ENCODE results near the gene ATG14.
"Not testable (repeated sequence)": the region's sequence is repeated elsewhere in the genome, so short reads cannot be mapped to it uniquely, and the experiment has no call there.

The ATG14 gene, protein sequence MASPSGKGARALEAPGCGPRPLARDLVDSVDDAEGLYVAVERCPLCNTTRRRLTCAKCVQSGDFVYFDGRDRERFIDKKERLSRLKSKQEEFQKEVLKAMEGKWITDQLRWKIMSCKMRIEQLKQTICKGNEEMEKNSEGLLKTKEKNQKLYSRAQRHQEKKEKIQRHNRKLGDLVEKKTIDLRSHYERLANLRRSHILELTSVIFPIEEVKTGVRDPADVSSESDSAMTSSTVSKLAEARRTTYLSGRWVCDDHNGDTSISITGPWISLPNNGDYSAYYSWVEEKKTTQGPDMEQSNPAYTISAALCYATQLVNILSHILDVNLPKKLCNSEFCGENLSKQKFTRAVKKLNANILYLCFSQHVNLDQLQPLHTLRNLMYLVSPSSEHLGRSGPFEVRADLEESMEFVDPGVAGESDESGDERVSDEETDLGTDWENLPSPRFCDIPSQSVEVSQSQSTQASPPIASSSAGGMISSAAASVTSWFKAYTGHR

DNA sequence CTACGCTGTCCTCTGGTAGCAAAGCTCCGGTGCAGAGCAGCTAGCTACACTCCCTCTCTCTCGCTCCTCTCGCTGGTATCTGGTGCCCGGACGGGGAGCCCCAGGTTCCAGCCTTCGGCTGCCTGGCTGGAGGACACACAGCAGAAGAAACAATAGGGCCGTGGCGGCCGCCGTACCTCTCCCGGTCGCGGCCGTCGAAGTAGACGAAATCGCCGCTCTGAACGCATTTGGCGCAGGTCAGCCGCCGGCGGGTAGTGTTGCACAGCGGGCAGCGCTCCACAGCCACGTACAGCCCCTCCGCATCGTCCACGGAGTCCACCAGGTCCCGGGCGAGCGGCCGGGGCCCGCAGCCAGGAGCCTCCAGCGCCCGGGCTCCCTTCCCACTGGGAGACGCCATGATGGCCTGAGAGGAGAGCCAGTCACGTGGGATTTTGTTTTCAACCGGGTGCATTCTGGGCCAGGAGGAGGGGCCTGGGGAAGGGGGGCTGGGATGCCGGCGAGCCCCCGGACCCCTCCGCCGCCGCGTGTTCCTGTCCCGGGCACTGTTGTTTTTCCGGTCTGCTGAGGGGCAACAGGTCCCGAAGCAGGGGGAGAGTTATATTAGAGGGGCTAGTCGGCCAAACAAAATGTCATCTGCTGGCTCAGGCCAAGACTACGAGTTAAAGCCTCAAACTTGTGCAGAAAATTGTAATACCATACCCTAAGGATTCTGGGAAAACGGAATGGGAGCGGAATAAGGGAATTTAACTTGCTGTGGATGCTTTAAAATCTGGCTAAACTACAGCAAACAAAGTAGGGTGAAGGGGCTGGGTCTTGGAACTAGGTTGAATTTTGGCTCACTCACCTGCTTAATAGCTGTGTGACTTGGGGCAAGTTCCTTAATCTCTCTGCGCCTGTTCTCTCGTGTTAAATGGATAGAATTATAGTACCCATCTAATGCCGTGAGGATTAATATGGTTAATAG lies at the start of gene ATG14:
ATG14 (minus strand) TSS at position 405 of the 964 bp plus-strand sequence; CDS start at position 397, 8 bp downstream.
- no peak for DNase-seq (ENCODE audit: low read depth)

DNA sequence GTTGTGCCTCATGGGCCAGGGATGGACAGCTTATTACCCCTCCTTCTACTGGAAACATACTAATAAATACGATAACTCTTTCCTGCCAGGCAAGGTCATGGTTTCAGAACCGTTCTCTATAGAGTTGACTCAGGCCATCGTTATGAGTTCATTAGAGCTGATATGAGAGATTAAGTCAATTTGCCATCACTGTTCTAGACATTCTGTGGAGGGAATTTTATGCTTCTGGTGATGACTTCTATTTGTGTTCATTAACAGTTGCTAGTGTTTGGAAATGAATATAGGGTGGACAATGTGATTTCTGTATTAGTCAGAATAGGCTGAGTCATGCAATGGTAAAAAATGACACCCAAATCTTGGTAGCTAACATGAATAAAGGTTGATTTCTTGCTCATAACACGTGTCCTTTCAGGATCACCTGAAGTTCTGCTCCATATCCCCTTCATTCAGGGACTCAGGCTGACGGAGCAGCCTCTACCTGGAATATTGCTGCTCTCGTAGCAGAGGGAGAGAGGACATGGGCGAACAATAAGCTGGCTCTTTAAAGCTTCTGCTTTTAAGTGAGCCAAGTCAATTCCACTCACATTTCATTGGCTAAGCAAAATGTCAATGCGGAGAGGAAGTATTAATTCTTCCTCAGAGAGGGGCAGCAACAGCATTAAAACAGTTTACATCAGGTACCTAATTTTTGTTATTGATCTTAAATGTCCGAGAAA lies 47.3 kb upstream of the ATG14 start:
- DNase-seq (ENCODE audit: low read depth) = no peak

DNA sequence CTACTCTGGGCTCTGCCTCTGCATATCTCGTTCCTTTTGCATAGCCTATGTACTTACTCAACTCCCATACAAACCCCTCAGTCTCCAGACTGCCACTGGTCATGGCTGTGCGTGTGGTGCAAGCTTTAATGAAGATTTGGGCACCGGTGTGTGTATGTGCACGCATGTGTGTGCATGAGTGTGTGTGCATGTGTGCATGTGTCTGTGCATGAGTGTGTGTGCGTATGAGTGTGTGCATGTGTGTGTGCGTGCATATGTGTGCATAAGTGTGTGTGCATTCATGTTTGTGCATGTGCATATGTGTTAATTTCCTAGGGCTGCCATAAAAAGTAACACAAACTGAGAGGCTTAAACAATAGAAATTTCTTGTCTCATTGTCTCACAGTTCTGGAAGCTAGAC lies 45.9 kb upstream of the ATG14 start:
- no peak for DNase-seq (ENCODE audit: low read depth)

DNA sequence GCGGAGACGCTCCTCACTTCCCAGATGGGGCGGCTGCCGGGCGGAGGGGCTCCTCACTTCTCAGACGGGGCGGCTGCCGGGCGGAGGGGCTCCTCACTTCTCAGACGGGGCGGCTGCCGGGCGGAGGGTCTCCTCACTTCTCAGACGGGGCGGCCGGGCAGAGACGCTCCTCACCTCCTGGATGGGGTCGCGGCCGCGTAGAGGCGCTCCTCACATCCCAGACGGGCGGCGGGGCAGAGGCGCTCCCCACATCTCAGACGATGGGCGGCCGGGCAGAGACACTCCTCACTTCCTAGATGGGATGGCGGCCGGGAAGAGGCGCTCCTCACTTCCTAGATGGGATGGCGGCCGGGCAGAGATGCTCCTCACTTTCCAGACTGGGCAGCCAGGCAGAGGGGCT lies 44.8 kb upstream of the ATG14 start:
- DNase-seq (ENCODE audit: low read depth) = not testable (repeated sequence)

DNA sequence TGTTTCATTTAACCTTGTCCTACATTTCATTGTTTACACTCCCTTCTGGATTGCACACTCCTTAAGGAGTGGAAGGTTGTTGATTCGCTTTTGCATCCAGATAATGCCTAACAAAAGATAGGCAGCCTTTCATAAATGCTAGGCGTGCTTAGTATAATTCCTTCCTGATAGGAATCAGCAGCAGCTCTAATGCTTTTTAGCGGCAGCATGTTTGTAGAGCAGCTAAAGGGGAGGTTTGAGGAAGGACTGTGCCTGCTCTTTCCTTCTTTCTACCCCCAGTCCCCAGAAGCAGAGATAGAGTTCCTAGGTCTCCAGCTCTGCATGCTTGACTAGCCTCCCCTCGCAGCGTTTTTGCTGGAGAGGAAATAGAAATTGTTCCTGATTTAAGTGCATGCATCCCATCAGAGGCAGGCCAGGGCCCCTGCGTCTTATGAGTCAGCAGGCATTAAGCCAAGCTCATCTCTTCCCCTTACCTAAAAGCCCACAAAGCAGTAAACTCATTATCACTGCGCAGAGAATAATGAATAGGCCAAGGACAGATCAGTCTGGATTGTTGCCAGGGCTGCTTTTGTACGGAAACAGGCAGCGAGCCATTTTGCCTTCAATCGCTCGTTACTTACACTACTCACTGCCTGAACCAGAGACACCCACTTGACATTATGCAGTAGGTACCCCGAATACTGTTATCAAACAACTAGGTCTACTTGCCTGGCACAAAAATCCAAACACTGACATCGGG lies 42.8 kb upstream of the ATG14 start:
- DNase-seq (ENCODE audit: low read depth) = no peak

DNA sequence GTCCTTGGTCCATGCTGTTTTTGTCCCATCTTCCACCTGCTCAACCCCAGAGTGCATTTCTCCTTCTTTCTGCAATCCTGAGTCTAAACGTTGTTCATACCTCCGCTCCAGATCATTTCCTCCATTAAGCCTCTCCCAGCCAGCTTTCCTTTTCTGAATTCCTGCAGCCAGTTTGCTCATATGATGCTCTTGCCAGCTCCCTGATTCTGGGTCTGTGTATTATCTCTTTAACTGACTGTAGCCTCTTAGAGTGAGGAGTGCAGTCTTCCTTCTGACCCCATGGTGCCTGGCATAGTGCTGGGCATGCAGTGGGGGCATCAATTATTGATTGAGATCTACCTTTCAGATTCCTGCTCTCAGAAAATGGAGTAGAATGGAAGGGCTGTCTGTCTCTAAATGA lies 40.3 kb upstream of the ATG14 start:
- no peak for DNase-seq (ENCODE audit: low read depth)

DNA sequence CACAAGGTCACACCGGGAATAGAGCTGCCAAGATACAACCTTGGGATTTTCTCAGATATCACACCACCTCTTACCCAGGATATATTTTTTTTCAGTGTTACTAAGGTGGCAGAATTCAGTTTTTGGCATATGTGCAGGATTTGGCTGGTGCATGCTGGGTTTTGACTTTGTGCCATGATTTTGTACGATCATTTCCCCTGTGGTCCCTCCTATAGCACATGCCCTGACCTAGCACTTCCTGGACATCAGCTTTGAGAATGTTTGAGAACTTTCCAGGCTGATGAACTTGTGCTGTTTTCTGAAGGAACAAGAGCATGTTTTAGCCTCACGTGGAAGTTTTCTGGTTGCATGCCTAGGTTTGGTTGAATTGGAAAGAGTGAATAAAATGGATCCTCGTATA lies 39.8 kb upstream of the ATG14 start:
- no peak for DNase-seq (ENCODE audit: low read depth)

DNA sequence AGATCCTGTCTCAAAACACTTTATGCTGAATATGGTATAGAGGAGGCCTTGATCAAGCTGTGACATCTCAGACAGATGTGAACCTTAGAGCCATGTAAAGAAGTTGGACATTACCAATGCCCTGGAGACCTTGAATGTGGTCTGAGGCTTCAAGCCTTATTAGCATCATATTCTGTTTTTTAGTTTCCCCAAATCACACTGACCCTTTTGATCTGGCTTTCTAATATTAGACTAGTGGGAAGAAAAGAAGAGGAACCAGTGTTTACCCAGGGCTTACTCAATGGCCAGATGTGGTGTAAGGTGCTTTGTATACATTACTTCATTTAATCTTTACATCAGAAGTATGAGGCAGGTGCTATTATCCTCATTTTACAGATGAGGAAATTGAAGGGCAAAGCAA lies 39.4 kb upstream of the ATG14 start:
- no peak for DNase-seq (ENCODE audit: low read depth)

DNA sequence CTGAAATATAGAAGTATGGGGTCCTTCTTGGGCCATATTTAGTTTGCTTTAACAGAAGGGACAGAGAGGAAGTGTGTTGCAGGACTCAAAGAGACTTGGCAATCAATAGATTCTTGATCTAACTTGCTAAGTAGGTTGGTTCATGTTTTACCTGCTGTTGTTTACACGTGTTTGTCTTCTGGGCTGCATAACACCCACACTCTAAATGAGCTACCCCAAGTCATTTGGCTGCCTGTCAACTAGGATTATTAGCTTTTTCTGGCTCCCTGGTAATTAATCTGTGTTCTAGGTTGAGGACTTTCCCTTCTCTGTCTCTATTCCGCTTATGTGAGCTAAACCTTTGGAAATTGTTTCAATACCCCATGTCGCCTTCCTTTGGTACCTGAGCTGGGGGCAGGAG lies 38.9 kb upstream of the ATG14 start:
- no peak for DNase-seq (ENCODE audit: low read depth)

DNA sequence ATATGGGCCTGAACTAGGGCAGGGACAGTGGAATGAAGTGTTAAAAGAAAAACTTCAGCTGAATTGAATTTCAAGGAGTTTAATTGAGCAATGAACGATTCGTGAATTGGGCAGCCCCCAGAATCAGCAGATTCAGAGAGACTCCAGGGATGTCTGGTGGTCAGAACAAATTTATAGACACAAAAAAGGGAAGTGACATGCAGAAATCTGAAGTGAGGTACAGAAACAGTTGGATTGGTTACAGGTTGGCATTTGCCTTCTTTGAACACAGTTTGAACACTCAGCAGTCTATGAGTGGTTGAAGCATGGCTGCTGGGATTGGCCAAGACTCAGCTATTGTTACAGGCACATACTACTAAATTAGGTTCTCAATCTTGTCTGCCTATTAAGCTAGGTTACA lies 38.5 kb upstream of the ATG14 start:
- DNase-seq (ENCODE audit: low read depth) = no peak

DNA sequence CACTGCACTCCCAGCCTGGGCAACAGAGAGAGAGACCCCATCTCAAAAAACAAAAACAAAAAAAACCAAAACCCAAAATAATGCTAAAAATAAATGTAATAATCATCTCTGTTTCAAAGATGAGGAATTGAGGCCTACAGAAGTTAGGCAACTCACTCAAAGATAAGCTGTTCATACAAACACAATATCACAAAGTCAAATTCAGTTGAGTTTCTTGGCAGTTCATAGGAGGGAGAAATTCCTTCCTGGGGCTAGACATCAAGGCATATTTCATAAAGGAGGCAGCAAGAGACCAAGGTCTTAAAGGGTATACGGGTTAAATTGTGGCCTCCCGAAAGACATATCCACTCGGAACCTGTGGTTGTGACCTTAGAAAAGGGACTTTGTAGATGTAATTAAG lies 37.5 kb upstream of the ATG14 start:
- no peak for DNase-seq (ENCODE audit: low read depth)

DNA sequence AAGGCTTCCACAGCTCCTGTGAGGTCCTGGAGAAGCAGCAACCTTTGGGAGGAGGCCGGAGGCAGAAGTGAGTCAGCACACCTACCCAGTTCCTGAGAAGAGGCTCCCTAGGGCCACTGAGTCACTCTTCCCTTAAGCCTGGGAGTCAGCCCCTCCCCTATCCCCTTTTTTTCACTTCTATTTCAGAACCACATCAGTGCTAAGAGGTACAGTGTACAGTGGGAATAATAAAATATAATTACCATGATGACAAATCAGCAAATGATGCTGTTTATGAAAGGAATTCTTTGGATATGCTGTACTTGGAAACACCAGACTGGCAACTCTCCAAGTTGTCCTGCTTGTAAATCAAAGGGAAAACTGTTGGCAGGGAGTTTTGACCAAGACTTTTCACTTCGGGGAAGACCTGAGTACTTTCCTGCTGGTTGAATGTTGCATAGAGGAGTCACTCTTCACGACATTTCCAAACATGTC lies 36.5 kb upstream of the ATG14 start:
- DNase-seq (ENCODE audit: low read depth) = peak; percentile 97

DNA sequence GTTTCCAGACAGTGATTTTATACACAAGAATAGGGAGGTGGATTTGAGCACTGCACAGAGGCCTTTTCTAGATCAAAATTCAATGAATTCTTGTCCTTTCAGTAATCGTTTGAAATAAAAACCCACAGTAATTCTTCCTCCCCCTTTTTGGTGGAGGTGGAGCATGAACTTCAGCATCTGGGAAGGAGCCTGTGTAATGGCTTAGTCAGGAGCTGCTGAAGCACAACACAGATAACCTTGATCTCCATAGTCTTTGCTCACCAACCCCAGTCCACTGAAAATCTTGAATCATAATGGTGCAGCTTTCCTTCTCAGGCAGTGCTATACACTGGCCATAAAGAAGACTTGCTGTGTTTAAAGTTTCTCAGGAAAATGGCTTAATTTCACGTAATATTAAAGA lies 35.2 kb upstream of the ATG14 start:
- peak; percentile 63 for DNase-seq (ENCODE audit: low read depth)

DNA sequence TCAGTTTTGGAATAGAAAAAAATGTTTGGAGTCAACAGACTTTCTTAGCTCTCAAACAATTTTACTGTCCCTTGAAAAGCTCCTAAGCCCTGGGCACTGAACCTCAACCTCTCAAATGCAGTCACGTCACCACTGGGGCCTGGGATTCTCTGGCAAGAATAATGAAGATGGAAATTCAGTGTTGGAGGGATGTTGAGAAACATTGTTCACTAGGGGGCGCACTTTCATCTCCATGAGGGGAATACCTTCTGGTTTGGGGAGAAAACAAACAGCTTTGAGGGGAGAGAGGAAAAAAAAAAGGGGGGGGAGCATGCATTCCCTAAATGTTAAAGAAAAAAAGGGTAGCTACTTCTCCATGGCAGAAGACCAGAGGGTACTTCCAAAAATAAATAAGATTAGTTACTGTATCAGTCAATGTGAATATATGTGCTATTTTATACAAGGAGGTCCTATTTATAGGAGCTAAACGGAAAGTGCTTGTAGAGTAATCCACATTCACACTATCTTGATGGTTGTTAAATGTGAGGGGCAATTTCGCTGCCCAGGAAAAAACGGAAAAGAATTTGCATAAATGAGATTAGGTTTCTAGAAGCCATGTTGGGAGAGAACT lies 34.6 kb upstream of the ATG14 start:
- DNase-seq (ENCODE audit: low read depth) = peak; percentile 69

DNA sequence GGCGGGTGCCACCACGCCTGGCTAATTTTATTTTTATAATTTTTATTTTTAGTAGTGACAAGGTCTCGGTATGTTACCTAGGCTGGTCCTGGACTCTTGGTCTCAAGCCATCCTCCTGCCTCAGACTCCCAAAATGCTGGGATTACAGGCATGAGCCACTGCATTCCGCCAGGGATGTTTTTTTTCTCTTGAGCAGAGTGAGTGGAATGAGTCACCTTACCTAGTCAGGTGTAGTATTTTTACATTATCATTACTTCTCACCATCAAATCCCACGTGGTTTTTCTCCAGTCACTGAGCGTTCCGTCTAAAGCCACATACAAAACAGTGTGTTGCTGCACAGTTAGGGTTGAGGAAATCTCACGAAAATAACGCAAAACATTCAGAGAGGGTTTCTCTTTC lies 29.7 kb upstream of the ATG14 start:
- DNase-seq (ENCODE audit: low read depth) = no peak

DNA sequence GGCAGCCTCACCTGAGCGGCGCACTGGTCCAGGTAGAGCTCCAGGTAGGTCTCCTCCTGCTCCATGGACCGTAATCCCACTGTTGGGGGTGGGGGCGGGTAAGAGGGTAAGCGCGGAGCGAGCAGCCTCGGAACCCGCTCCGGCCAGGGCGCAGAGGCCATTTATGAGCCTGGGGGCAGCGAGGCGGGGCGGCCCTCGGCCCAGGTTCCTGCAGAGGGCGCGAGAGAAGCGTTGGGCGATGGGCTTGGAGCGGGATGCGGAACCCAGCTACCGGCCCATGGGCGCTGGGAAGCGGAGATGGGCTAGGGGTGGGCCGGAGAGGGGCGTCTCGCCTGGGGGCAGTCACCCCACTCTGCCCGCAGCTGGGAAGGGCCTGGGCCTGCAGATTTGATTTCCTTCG lies 28.8 kb upstream of the ATG14 start, which contains the start of gene TBPL2:
TBPL2 (minus strand) TSS at position 232 of the 400 bp plus-strand sequence; CDS start at position 65, 167 bp downstream.
- no peak for DNase-seq (ENCODE audit: low read depth)

DNA sequence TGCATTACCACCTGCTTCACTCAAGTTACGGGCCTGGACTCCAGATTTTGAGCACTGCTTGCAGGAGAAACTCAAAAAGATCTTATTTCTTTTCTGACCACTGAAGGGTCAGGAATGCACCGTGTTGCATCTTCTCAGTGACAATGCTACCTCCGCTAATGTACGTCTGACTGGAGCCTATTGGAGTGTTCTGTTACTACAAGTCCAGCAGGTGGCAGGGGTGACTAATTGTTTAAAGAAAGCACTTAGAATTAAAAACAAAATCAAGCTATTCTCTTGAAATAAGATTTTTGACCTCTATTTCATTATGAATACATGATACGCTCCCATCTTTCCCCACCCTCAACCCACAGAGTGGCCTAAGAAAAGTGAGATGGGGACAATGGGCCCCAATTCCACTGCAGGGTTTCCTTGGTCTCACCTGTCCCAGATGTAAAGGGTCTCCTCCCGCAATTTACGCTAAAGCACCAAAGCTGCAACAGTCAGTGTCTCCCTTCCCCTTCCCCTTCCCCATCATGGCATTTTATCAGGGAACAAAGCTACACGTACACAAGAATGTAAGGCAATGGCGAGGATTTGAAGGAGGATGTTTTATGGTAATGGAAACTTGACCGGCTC lies 26.5 kb upstream of the ATG14 start:
- no peak for DNase-seq (ENCODE audit: low read depth)

DNA sequence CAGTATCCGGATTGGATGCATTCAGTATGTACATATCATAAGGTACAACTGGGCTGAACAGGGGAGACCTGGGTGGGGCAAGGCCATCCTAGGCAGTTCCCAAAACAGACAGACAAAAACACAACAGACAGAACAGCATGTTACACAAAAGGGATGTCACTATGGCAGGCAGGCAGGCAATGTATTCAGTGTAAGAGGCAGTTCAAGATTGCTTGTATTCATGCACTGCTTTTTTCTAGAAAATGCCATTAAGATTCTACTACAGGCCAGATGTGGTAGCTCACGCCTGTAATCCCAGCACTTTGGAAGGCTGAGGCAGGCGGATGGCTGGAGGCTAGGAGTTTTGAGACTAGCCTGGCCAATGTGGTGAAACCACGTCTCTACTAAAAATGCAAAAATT lies 25.3 kb upstream of the ATG14 start:
- DNase-seq (ENCODE audit: low read depth) = no peak

DNA sequence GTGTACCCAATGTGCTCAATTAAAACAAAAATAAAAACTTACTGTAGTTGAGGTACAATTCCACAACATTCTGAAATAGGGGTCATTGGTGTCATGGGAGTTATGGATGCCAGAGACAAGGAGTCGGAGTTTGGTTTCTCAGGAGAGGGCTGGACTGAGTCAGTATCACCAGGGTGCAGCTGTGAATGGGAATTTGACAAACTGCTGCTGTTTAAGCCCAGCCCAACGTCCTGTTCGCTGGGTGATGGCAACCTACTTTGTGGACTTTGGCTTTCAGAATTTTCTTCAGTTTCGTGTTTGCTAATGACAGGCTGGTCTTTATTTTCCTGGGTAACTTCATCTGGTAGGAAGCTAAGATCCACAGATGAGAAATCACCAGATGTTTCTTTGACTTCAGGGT lies 24.9 kb upstream of the ATG14 start:
- no peak for DNase-seq (ENCODE audit: low read depth)

DNA sequence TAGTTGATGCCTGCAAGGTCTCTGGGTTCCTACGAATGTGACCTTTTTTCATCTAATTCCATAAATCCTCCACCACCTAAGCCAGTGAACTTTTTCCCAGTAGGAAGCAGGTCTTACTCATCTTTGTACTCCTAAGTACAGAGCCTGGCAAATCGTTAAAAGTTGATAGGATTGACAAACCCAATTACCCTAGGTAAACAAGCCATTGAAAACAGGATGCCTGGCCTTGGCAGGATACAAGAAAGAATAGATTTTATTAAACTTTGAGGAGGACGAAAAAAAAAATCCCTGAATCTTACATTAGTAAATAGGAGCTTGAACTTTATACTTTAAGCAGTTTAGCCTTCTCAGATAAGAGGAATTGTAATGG lies 23.2 kb upstream of the ATG14 start:
- DNase-seq (ENCODE audit: low read depth) = no peak

All from HS-27A (cell line).